Ishikawa (cell line): ENCODE measurements around the gene MEGF11.

Experiments
- CEBPB ChIP-seq: IDR thresholded peaks from 2 replicates; pipeline ENCODE4 v1.6.1; 2012
- EGR1 ChIP-seq: IDR thresholded peaks from 2 replicates; pipeline ENCODE4 v1.6.1; 2012
- EP300 ChIP-seq: IDR thresholded peaks from 2 replicates; pipeline ENCODE4 v1.6.1; 2012; ENCODE audit warnings: borderline replicate concordance
- NFIC ChIP-seq: IDR thresholded peaks from 2 replicates; pipeline ENCODE4 v1.6.1; 2012
- RAD21 ChIP-seq: IDR thresholded peaks from 2 replicates; pipeline ENCODE4 v1.6.1; 2012; ENCODE audit warnings: low read depth
- TAF1 ChIP-seq: IDR thresholded peaks from 2 replicates; pipeline ENCODE4 v1.6.1; 2012; ENCODE audit warnings: low read depth, mild to moderate bottlenecking
- TCF12 ChIP-seq: IDR thresholded peaks from 2 replicates; pipeline ENCODE4 v1.6.1; 2012; ENCODE audit warnings: low read depth
- TEAD4 ChIP-seq: IDR thresholded peaks from 2 replicates; pipeline ENCODE4 v1.6.1; 2012
- YY1 ChIP-seq: IDR thresholded peaks from 2 replicates; pipeline ENCODE4 v1.6.1; 2012; ENCODE audit warnings: low read depth
- ZBTB7A ChIP-seq: IDR thresholded peaks from 2 replicates; pipeline ENCODE4 v1.6.1; 2012; ENCODE audit warnings: low read depth
- TF ChIP-seq, protein P1 (sequence below): IDR thresholded peaks from 2 replicates; pipeline ENCODE4 v1.6.1; 2012
- TF ChIP-seq, protein P2 (sequence below): IDR thresholded peaks from 2 replicates; pipeline ENCODE4 v1.6.1; 2012

DNA sequence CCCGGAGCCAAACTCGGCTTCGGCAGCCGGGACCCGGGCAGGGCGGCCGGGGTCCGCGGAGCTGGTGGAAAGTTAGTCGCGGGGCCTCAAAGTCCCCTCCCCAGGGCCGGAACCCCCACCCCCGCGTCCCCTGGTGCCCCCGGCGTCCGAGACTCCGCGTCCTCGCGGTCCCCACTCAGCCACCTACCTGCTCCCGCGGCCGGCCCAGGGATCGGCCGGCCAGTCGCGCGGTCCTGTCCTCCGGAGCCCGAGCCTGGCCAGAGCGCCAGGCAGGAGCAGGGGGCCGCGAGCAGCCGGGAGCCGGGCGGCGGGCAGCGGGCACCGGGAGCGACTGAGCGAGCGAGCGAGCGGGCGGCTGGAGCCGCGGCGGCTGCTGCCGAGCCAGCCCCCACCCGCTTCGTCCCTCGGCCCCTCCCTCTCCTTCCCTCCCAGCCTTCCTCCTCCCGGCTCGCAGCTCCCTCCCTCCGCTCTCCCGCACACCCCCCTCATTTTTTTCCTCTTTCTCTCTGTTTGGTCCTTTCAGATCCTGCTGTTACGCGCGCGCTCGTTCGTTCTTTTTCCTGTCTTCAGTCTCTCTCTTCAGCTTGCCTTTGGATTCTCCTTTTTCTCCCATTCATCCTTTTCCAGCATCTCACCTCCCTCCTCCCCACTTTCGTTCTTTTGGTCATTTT lies at the start of gene MEGF11:
- TF ChIP-seq RAD21 (no peak), TAF1 (no peak), YY1 (no peak), CEBPB (no peak), EP300 (no peak), EGR1 (no peak), NFIC (no peak), TCF12 (no peak), ZBTB7A (no peak; the same call in 1 of the 2 replicates), TEAD4 (no peak)
- TF ChIP-seq, protein P1, sequence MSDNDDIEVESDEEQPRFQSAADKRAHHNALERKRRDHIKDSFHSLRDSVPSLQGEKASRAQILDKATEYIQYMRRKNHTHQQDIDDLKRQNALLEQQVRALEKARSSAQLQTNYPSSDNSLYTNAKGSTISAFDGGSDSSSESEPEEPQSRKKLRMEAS: no peak
- TF ChIP-seq, protein P2, sequence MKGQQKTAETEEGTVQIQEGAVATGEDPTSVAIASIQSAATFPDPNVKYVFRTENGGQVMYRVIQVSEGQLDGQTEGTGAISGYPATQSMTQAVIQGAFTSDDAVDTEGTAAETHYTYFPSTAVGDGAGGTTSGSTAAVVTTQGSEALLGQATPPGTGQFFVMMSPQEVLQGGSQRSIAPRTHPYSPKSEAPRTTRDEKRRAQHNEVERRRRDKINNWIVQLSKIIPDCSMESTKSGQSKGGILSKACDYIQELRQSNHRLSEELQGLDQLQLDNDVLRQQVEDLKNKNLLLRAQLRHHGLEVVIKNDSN: no peak
